H1 (cell line): Measurements from ENCODE around the gene FCN3. TPM values are rescaled to one million over a fixed set of nuclear protein-coding genes. Genes with fewer than 3 reads are reported as not detected.
A peak's percentile ranks its signal among the peaks of the same experiment; 100 is the strongest.

Experiments
- CTCF ChIA-PET: fragments of 300-600 bp; sonication (Branson Sonifier 250); formaldehyde crosslinking; loops from one replicate; lab custom pipeline; 2021; ENCODE audit not compliant: partially characterized antibody; lab: Charles Lee
- POLR2A ChIA-PET: fragments of 300-600 bp; sonication (Branson Sonifier 250); formaldehyde crosslinking; loops from one replicate; lab custom pipeline; 2021; ENCODE audit warnings: inconsistent platforms; ENCODE audit not compliant: partially characterized antibody; lab: Charles Lee
- DNase-seq, 2 experiments: peaks; one replicate each; pipeline versions ENCODE4 v3.0.0 to v3.0.0-alpha.2; 2010 to 2022; ENCODE audit warnings: low spot score in 2 of 2, low read depth in 1 of 2, mixed read lengths in 1 of 2
- FAIRE-seq: peaks from 2 replicates; lab custom pipeline; 2011; peaks lifted over from hg19 to GRCh38; lab: Jason Lieb, UNC
- H2AFZ ChIP-seq: 2 replicates; pipeline ENCODE4 v1.8.1; 2012; ENCODE audit warnings: low read length, inconsistent platforms
- H2AK5ac ChIP-seq: 2 replicates; pipeline ENCODE4 v1.6.1; 2013; ENCODE audit warnings: low read depth, low read length
- H2BK120ac ChIP-seq: replicated peaks from 2 replicates; pipeline ENCODE3; 2013; ENCODE audit warnings: low read depth, low read length, inconsistent platforms
- H2BK12ac ChIP-seq: 2 replicates; pipeline ENCODE4 v1.6.1; 2013; ENCODE audit warnings: low read depth, low read length
- H2BK15ac ChIP-seq: 2 replicates; pipeline ENCODE4 v1.6.1; 2013; ENCODE audit warnings: low read length
- H2BK20ac ChIP-seq: 2 replicates; pipeline ENCODE4 v1.6.1; 2013; ENCODE audit warnings: low read length
- H2BK5ac ChIP-seq: 2 replicates; pipeline ENCODE4 v1.6.1; 2013; ENCODE audit warnings: low read depth, low read length
- H3K14ac ChIP-seq: 2 replicates; pipeline ENCODE4 v1.6.1; 2013; ENCODE audit warnings: inconsistent platforms; ENCODE audit not compliant: insufficient read length
- H3K18ac ChIP-seq: 2 replicates; pipeline ENCODE4 v1.6.1; 2013; ENCODE audit warnings: low read length; ENCODE audit errors: extremely low read depth
- H3K23ac ChIP-seq: 2 replicates; pipeline ENCODE4 v1.6.1; 2013; ENCODE audit warnings: inconsistent platforms; ENCODE audit not compliant: insufficient read length
- H3K23me2 ChIP-seq: 2 replicates; pipeline ENCODE4 v1.6.1; 2013; ENCODE audit warnings: low read depth, low read length
- H3K27ac ChIP-seq: 2 replicates; pipeline ENCODE4 v1.6.1; 2011; ENCODE audit warnings: low read depth, low read length, inconsistent platforms
- H3K27me3 ChIP-seq, 4 experiments: replicated peaks in 1 of 4; 1 replicate in 1 of 4; 2 replicates in 3 of 4; pipeline versions ENCODE4 v1.6.1 to v1.8.1; 2011 to 2013; ENCODE audit warnings: low read length in 3 of 4, mild to moderate bottlenecking in 3 of 4, inconsistent platforms in 2 of 4, mixed read lengths in 2 of 4, moderate library complexity in 1 of 4; ENCODE audit not compliant: control insufficient read depth in 3 of 4, insufficient read depth in 3 of 4; ENCODE audit errors: extremely low read depth in 1 of 4
- H3K36me3 ChIP-seq, 4 experiments: 2 replicates each; pipeline versions ENCODE4 v1.6.1 to v1.8.1; 2011 to 2013; ENCODE audit warnings: mild to moderate bottlenecking in 4 of 4, low read length in 3 of 4, moderate library complexity in 2 of 4, control low read depth in 1 of 4, inconsistent platforms in 1 of 4; ENCODE audit not compliant: insufficient read depth in 4 of 4, control insufficient read depth in 2 of 4
- H3K4ac ChIP-seq: replicated peaks from 2 replicates; pipeline ENCODE3; 2013; ENCODE audit warnings: low read length, low read depth, mixed read lengths, inconsistent platforms; ENCODE audit not compliant: insufficient read length
- H3K4me1 ChIP-seq, 4 experiments: replicated peaks in 1 of 4; 1 replicate in 1 of 4; 2 replicates in 3 of 4; pipeline versions ENCODE4 v1.6.1 to v1.8.1; 2011 to 2013; ENCODE audit warnings: low read length in 3 of 4, inconsistent platforms in 2 of 4, mixed read lengths in 1 of 4; ENCODE audit not compliant: insufficient read depth in 4 of 4, control insufficient read depth in 3 of 4
- H3K4me2 ChIP-seq, 2 experiments: 2 replicates each; pipeline versions ENCODE4 v1.6.1 to v1.8.1; 2011 to 2013; ENCODE audit warnings: low read depth in 2 of 2, low read length in 2 of 2, control low read depth in 1 of 2, inconsistent platforms in 1 of 2, mild to moderate bottlenecking in 1 of 2; ENCODE audit not compliant: insufficient read depth in 1 of 2
- H3K4me3 ChIP-seq, 4 experiments: fragments of 200-600, 300-600 bp in 1 of 4; sonication (generic), shearing (Covaris generic), sonication (Bioruptor Twin) in 1 of 4; 2 replicates each; pipeline versions ENCODE4 v1.5.1 to v1.8.1; 2011 to 2016; ENCODE audit warnings: low read length in 4 of 4, low read depth in 3 of 4, control low read depth in 2 of 4, inconsistent platforms in 2 of 4, mild to moderate bottlenecking in 2 of 4, mixed read lengths in 1 of 4, moderate library complexity in 1 of 4; ENCODE audit not compliant: insufficient read depth in 2 of 4; ENCODE audit errors: extremely low read depth in 1 of 4
- H3K56ac ChIP-seq: replicated peaks from 2 replicates; pipeline ENCODE3; 2013; ENCODE audit warnings: low read depth, mild to moderate bottlenecking, mixed read lengths, low read length, inconsistent platforms; ENCODE audit not compliant: insufficient read length
- H3K79me1 ChIP-seq: 2 replicates; pipeline ENCODE4 v1.6.1; 2013; ENCODE audit warnings: low read depth, low read length, control low read depth
- H3K79me2 ChIP-seq, 2 experiments: 2 replicates each; pipeline versions ENCODE4 v1.6.1 to v1.8.1; 2012 to 2013; ENCODE audit warnings: low read length in 2 of 2, mild to moderate bottlenecking in 2 of 2, inconsistent platforms in 1 of 2; ENCODE audit not compliant: insufficient read depth in 2 of 2, control insufficient read depth in 1 of 2
- H3K9ac ChIP-seq, 4 experiments: replicated peaks in 1 of 4; 1 replicate in 1 of 4; 2 replicates in 3 of 4; pipeline versions ENCODE4 v1.6.1 to v1.8.1; 2011 to 2013; ENCODE audit warnings: low read depth in 3 of 4, low read length in 3 of 4, control low read depth in 2 of 4, mild to moderate bottlenecking in 2 of 4, moderate library complexity in 2 of 4, inconsistent platforms in 1 of 4; ENCODE audit errors: extremely low read depth in 1 of 4
- H3K9me3 ChIP-seq, 2 experiments: 2 replicates each; pipeline versions ENCODE4 v1.6.1 to v1.8.1; 2012 to 2013; ENCODE audit warnings: mild to moderate bottlenecking in 2 of 2, moderate library complexity in 2 of 2, control low read depth in 1 of 2, inconsistent platforms in 1 of 2, low read depth in 1 of 2, low read length in 1 of 2, mixed read lengths in 1 of 2; ENCODE audit not compliant: insufficient read depth in 2 of 2
- H4K20me1 ChIP-seq, 2 experiments: replicated peaks in 1 of 2; 2 replicates each; pipeline versions ENCODE3 to v1.8.1; 2011 to 2013; ENCODE audit warnings: inconsistent platforms in 2 of 2, low read length in 2 of 2, mild to moderate bottlenecking in 1 of 2; ENCODE audit not compliant: insufficient read depth in 2 of 2, control insufficient read depth in 1 of 2
- H4K5ac ChIP-seq: 2 replicates; pipeline ENCODE4 v1.6.1; 2013; ENCODE audit warnings: low read length, low read depth, mixed read lengths, inconsistent platforms; ENCODE audit not compliant: insufficient read length
- H4K8ac ChIP-seq: 2 replicates; pipeline ENCODE4 v1.8.0; 2013; ENCODE audit warnings: mild to moderate bottlenecking, moderate library complexity, low read length, inconsistent platforms; ENCODE audit not compliant: insufficient read depth; ENCODE audit errors: extremely low read depth
- H4K91ac ChIP-seq: replicated peaks from 2 replicates; pipeline ENCODE3; 2013; ENCODE audit warnings: low read length, mixed read lengths, inconsistent platforms; ENCODE audit not compliant: insufficient read length
- POLR2A ChIP-seq, 2 experiments: IDR thresholded peaks; 1 replicate in 1 of 2; 2 replicates in 1 of 2; pipeline ENCODE4 v1.6.1; 2011; ENCODE audit warnings: low read depth in 2 of 2, low read length in 2 of 2, mild to moderate bottlenecking in 2 of 2; ENCODE audit errors: control extremely low read depth in 1 of 2
- WGBS, 2 experiments: shearing (Covaris generic) in 1 of 2; methylation state at CpG; one replicate each; pipeline versions ENCODE4 v1.1.6 to v1.1.7; 2013 to 2015; ENCODE audit warnings: low lambda C conversion rate in 2 of 2, mixed read lengths in 2 of 2, inconsistent platforms in 1 of 2, low coverage in 1 of 2, missing lambda C conversion rate in 1 of 2; ENCODE audit not compliant: insufficient replicate concordance in 2 of 2, insufficient coverage in 1 of 2, insufficient read length in 1 of 2; ENCODE audit errors: extremely low coverage in 1 of 2, missing lambda C conversion rate in 1 of 2; 5-methylcytosine and 5-hydroxymethylcytosine counted together
- polyA plus RNA-seq, 7 experiments: library from polyadenylated mRNA; depleted of rRNA in 3 of 7; stranded (reverse) in 5 of 7; unstranded in 2 of 7; fragments of >200 nt in 5 of 7; fragments of 200-250 nt in 2 of 7; gene quantifications; 1 replicate in 5 of 7; 2 replicates in 1 of 7; 4 replicates in 1 of 7; pipeline versions ENCODE4 v1.2.1 to v1.2.3, GENCODE V29; 2011 to 2013; ENCODE audit warnings: missing spikeins in 2 of 7, mixed read lengths in 2 of 7
- total RNA-seq: library from RNA; stranded (reverse); fragmentation: NEBNext Ultra II Directional; extraction: Animal tissue kit (Norgen Biotek cat#: 25700); gene quantifications from 2 replicates; pipeline ENCODE4 v1.2.1, GENCODE V29; 2021
- TF ChIP-seq, protein P1 (sequence below), 3 experiments: IDR thresholded peaks; 1 replicate in 2 of 3; 2 replicates in 1 of 3; pipeline versions ENCODE4 v1.5.1 to v1.6.1; 2011; ENCODE audit warnings: low read length in 3 of 3, mild to moderate bottlenecking in 3 of 3, inconsistent platforms in 2 of 3, low read depth in 1 of 3, moderate library complexity in 1 of 3; ENCODE audit not compliant: insufficient read depth in 1 of 3; ENCODE audit errors: control extremely low read depth in 1 of 3

Gene FCN3
- total and polyA plus RNA-seq, 2 of the 8 experiments (the other 6 are each of a cell fraction or from before 2014, with no cell fraction given): 0.30 to 0.57 TPM

DNA sequence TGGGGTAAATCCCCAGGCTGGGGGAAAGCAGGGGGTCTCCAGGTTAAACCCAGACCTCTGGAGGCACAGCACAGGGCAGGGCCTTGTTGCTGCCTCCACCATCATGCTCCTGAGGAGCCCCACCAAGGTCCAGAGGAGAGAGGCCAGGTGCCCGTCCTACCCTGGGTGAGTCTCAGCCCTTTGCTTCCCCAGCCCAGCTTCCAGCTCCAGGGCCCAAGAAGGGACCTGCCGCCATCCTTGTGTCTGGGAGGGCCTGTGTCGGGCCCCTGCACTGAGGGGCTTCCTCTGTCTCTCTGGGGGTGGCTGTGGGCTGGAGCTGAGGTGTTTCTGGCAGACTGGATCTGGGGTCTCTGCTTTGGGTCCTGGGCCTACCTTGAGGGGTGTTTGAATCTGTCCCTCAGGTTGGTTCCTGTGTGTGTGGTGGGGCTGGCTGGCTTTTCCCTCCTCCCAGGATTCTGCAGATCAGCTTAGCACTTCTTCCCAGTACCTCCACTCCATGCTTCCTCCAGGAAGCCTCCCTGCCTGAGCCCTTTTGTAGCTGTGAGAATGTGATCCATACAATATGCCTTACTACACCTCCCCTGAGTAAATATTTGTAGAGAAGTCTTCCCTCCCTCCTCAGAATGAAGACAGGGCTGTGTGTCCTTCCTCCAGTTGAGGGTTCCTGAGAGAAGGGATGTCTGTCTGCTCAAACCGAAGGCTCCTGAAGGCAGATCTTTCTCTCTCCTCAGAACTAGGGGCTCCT lies 24.0 kb upstream of the FCN3 start:
- H3K18ac ChIP-seq: no peak overlapping the region
- FAIRE-seq: no peak
- no peak overlapping the region for H2AFZ ChIP-seq
- no peak overlapping the region for H3K4ac ChIP-seq
- no peak overlapping the region for H2BK120ac ChIP-seq
- 0 out of 7 replicates have a peak overlapping the region, but pooled peaks of 1 of the 4 experiments have one; percentile 4 for H3K9ac ChIP-seq
- no peak overlapping the region for H3K23ac ChIP-seq
- peak overlapping the region; percentile 61 for H2BK15ac ChIP-seq
- H4K8ac ChIP-seq: no peak overlapping the region
- H3K4me2 ChIP-seq: no peak overlapping the region
- H4K5ac ChIP-seq: no peak overlapping the region
- no peak for DNase-seq
- peak overlapping the region; percentile 86; the same call in 1 of the 2 replicates for H2BK20ac ChIP-seq
- no peaks in the 10 kb centered on the region for H3K9me3 ChIP-seq
- H3K27me3 ChIP-seq: no peaks in the 10 kb centered on the region
- no peak overlapping the region for H2BK5ac ChIP-seq
- no peaks in the 10 kb centered on the region for H3K79me2 ChIP-seq
- POLR2A ChIA-PET: interaction anchor here (0.8 to 2.1 kb wide), 8 partner anchors 13 to 196 kb away, joined by 3 to 8 read pairs (median 4); partner anchors contain the start of genes MAP3K6 and SYTL1
- H2AK5ac ChIP-seq: no peak overlapping the region
- no peak overlapping the region for H4K91ac ChIP-seq
- TF ChIP-seq, protein P1, sequence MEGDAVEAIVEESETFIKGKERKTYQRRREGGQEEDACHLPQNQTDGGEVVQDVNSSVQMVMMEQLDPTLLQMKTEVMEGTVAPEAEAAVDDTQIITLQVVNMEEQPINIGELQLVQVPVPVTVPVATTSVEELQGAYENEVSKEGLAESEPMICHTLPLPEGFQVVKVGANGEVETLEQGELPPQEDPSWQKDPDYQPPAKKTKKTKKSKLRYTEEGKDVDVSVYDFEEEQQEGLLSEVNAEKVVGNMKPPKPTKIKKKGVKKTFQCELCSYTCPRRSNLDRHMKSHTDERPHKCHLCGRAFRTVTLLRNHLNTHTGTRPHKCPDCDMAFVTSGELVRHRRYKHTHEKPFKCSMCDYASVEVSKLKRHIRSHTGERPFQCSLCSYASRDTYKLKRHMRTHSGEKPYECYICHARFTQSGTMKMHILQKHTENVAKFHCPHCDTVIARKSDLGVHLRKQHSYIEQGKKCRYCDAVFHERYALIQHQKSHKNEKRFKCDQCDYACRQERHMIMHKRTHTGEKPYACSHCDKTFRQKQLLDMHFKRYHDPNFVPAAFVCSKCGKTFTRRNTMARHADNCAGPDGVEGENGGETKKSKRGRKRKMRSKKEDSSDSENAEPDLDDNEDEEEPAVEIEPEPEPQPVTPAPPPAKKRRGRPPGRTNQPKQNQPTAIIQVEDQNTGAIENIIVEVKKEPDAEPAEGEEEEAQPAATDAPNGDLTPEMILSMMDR (IDR thresholded peaks at IDR 0.05; ENCODE audit: control extremely low read depth in 1 of 3, insufficient read depth in 1 of 3, low read depth in 1 of 3, low read length in 3 of 3): no peak
- peak in 1 of 2 experiments; percentile 12; a peak in 1 of 3 replicates for TF ChIP-seq POLR2A (IDR thresholded peaks at IDR 0.05; ENCODE audit: control extremely low read depth in 1 of 2, low read depth in 2 of 2, low read length in 2 of 2)
- 77% methylated on average over 3 of the region's 4 CpGs; no CpG with 5 or more reads in 1 of the 2 experiments for WGBS, 2 experiments
- H3K79me1 ChIP-seq: no peaks in the 10 kb centered on the region
- peaks cover 2 to 8% of the 10 kb centered on the region in 2 experiments for H4K20me1 ChIP-seq
- H3K23me2 ChIP-seq: no peaks in the 10 kb centered on the region
- H2BK12ac ChIP-seq: no peak overlapping the region
- no peak overlapping the region for H3K14ac ChIP-seq
- H3K4me1 ChIP-seq: peaks cover 4 to 30% (median 12%) of the 10 kb centered on the region in 4 experiments
- no peak overlapping the region for H3K4me3 ChIP-seq
- CTCF ChIA-PET: interaction anchor here (0.9 to 37.8 kb wide), 18 partner anchors 8 to 272 kb away, joined by 3 to 863 read pairs (median 5); partner anchors contain the start of genes AHDC1, GPR3, MAP3K6 and SYTL1
- H3K27ac ChIP-seq: no peak overlapping the region
- H3K56ac ChIP-seq: no peak overlapping the region
- H3K36me3 ChIP-seq: no peaks in the 10 kb centered on the region
